ENCODE data around the gene SH3GL1. TPM values are rescaled to one million over a fixed set of nuclear protein-coding genes. Genes with fewer than 3 reads are reported as not detected.

SH3GL1 gene
- total and polyA plus RNA-seq, 2 experiments from 2014 or later, result 73.1 to 89.5 TPM

DNA sequence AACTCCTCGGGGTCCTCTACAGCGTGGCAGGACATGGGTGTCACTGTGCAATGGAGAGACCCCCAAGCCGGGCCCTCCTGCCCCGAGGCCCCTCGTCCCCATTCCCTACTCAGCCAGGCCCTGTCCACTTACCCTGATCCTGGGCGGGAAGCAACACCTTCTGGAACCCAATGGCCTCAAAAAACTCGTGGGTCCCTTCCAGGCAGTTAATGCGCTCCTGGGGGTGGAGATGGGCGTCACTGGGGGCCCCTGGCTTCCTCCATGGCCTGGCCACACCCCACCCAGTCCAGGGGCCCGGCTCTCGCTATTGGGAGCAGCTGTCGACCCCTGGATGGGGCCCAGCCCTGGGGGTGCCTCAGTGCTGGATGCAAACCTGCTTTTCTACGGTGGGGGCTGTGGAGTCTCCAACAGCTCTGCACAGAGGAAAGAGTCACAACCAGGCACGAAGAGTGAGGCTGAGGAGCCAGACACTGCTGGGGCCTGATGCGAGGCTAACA, 46.4 kb upstream of the SH3GL1 start (continued):
- TF ChIP-seq, protein P1, sequence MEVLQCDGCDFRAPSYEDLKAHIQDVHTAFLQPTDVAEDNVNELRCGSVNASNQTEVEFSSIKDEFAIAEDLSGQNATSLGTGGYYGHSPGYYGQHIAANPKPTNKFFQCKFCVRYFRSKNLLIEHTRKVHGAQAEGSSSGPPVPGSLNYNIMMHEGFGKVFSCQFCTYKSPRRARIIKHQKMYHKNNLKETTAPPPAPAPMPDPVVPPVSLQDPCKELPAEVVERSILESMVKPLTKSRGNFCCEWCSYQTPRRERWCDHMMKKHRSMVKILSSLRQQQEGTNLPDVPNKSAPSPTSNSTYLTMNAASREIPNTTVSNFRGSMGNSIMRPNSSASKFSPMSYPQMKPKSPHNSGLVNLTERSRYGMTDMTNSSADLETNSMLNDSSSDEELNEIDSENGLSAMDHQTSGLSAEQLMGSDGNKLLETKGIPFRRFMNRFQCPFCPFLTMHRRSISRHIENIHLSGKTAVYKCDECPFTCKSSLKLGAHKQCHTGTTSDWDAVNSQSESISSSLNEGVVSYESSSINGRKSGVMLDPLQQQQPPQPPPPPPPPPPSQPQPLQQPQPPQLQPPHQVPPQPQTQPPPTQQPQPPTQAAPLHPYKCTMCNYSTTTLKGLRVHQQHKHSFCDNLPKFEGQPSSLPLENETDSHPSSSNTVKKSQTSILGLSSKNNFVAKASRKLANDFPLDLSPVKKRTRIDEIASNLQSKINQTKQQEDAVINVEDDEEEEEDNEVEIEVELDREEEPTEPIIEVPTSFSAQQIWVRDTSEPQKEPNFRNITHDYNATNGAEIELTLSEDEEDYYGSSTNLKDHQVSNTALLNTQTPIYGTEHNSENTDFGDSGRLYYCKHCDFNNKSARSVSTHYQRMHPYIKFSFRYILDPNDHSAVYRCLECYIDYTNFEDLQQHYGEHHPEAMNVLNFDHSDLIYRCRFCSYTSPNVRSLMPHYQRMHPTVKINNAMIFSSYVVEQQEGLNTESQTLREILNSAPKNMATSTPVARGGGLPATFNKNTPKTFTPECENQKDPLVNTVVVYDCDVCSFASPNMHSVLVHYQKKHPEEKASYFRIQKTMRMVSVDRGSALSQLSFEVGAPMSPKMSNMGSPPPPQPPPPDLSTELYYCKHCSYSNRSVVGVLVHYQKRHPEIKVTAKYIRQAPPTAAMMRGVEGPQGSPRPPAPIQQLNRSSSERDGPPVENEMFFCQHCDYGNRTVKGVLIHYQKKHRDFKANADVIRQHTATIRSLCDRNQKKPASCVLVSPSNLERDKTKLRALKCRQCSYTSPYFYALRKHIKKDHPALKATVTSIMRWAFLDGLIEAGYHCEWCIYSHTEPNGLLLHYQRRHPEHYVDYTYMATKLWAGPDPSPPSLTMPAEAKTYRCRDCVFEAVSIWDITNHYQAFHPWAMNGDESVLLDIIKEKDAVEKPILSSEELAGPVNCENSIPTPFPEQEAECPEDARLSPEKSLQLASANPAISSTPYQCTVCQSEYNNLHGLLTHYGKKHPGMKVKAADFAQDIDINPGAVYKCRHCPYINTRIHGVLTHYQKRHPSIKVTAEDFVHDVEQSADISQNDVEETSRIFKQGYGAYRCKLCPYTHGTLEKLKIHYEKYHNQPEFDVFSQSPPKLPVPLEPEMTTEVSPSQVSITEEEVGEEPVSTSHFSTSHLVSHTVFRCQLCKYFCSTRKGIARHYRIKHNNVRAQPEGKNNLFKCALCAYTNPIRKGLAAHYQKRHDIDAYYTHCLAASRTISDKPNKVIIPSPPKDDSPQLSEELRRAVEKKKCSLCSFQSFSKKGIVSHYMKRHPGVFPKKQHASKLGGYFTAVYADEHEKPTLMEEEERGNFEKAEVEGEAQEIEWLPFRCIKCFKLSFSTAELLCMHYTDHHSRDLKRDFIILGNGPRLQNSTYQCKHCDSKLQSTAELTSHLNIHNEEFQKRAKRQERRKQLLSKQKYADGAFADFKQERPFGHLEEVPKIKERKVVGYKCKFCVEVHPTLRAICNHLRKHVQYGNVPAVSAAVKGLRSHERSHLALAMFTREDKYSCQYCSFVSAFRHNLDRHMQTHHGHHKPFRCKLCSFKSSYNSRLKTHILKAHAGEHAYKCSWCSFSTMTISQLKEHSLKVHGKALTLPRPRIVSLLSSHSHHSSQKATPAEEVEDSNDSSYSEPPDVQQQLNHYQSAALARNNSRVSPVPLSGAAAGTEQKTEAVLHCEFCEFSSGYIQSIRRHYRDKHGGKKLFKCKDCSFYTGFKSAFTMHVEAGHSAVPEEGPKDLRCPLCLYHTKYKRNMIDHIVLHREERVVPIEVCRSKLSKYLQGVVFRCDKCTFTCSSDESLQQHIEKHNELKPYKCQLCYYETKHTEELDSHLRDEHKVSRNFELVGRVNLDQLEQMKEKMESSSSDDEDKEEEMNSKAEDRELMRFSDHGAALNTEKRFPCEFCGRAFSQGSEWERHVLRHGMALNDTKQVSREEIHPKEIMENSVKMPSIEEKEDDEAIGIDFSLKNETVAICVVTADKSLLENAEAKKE (CRISPR knock-in tag; IDR thresholded peaks at IDR 0.05), result no peak
- TF ChIP-seq, protein P2, sequence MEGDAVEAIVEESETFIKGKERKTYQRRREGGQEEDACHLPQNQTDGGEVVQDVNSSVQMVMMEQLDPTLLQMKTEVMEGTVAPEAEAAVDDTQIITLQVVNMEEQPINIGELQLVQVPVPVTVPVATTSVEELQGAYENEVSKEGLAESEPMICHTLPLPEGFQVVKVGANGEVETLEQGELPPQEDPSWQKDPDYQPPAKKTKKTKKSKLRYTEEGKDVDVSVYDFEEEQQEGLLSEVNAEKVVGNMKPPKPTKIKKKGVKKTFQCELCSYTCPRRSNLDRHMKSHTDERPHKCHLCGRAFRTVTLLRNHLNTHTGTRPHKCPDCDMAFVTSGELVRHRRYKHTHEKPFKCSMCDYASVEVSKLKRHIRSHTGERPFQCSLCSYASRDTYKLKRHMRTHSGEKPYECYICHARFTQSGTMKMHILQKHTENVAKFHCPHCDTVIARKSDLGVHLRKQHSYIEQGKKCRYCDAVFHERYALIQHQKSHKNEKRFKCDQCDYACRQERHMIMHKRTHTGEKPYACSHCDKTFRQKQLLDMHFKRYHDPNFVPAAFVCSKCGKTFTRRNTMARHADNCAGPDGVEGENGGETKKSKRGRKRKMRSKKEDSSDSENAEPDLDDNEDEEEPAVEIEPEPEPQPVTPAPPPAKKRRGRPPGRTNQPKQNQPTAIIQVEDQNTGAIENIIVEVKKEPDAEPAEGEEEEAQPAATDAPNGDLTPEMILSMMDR (conservative IDR thresholded peaks at IDR 0.05; ENCODE audit: low read depth in 2 of 2), result no peak
- TF ChIP-seq NANOG (IDR thresholded peaks at IDR 0.05; ENCODE audit: borderline replicate concordance), result no peak
- TF ChIP-seq EZH2 (IDR thresholded peaks at IDR 0.05; ENCODE audit: low read depth, unreplicated experiment), result no peak
- no peak for TF ChIP-seq JUNB (IDR thresholded peaks at IDR 0.05; ENCODE audit: unreplicated experiment)
- no peak for TF ChIP-seq CREB1 (CRISPR knock-in tag; IDR thresholded peaks at IDR 0.05; ENCODE audit: low read depth)
